Right lobe of liver (tissue), 6 donors: Measurements from ENCODE around the gene CWC27. TPM values are rescaled to one million over a fixed set of nuclear protein-coding genes. Genes with fewer than 3 reads are reported as not detected.

ENCODE experiments used
- ATAC-seq, 4 donors: fragments of 200-7000 bp; cut with Tn5 transposase; one replicate each; pipeline ENCODE4 v1.9.1; 2020; ENCODE audit warnings: mild to moderate bottlenecking in 4 of 4, moderate library complexity in 4 of 4
- DNase-seq, 3 donors: peaks; one replicate each; pipeline ENCODE4 v3.0.0-alpha.2; 2020
- H3K27ac ChIP-seq, 3 donors: fragments of 200-600 bp; one replicate each; pipeline ENCODE4 v1.8.0; 2022
- H3K27me3 ChIP-seq, 2 donors: fragments of 200-600 bp; one replicate each; pipeline ENCODE4 v1.8.0; 2022
- H3K36me3 ChIP-seq, 4 donors: fragments of 200-600 bp; sonication (generic) in 1 of 4; one replicate each; pipeline versions ENCODE4 v1.5.1 to v1.8.0; 2017 to 2022; ENCODE audit warnings: control low read depth in 1 of 4
- H3K4me1 ChIP-seq, 4 donors: fragments of 200-600 bp; sonication (generic) in 1 of 4; one replicate each; pipeline versions ENCODE4 v1.5.1 to v1.8.0; 2017 to 2022; ENCODE audit warnings: control low read depth in 1 of 4
- H3K4me3 ChIP-seq, 3 donors: fragments of 200-600 bp; one replicate each; pipeline ENCODE4 v1.8.0; 2022
- H3K9me3 ChIP-seq, 4 donors: fragments of 200-600 bp; sonication (generic) in 1 of 4; one replicate each; pipeline versions ENCODE4 v1.5.1 to v1.8.0; 2017 to 2022; ENCODE audit warnings: control low read depth in 1 of 4
- CTCF ChIP-seq, 4 donors: fragments of 200-600 bp in 3 of 4; fragments of 450-650 bp in 1 of 4; IDR thresholded peaks; one replicate each; pipeline versions ENCODE4 v1.5.1 to v1.8.0; 2016 to 2022; ENCODE audit warnings: antibody characterized with exemption in 4 of 4, mild to moderate bottlenecking in 2 of 4
- POLR2A ChIP-seq: fragments of 450-650 bp; IDR thresholded peaks from one replicate; pipeline ENCODE4 v1.6.1; 2017; ENCODE audit warnings: antibody characterized with exemption, mild to moderate bottlenecking
- WGBS: methylation state at CpG from one replicate; pipeline ENCODE4 v1.1.6; 2018; ENCODE audit warnings: low coverage, low lambda C conversion rate; ENCODE audit not compliant: insufficient coverage; ENCODE audit errors: missing lambda C conversion rate; 5-methylcytosine and 5-hydroxymethylcytosine counted together
- intact Hi-C, 2 donors: fragments of 100-400 bp; cut with DNase I; formaldehyde crosslinking; loops; one replicate each; pipeline versions ENCODE4 v1.11.2 to v1.14.1; 2022
- total RNA-seq, 6 experiments: library from RNA; depleted of rRNA in 2 of 6; stranded (reverse); fragments of >200 nt in 2 of 6; fragmentation: NEBNext Ultra II Directional in 3 of 6; extraction: Animal tissue kit (Norgen Biotek cat#: 25700) in 3 of 6; gene quantifications; one replicate each; pipeline versions ENCODE4 v1.1.0 to v1.2.4, GENCODE V29; 2016 to 2023
- donor health status: DM: no; HTN: yes; CAD: no.
- donor health status: DM: no; HTN: no; CAD: no.
- donor health status: DM: no; HTN: no; CAD: no.
- donor health status: DM: no; HTN: yes; CAD: no.
- donor health status: DM: no; HTN: yes; CAD: no.

CWC27 gene
- total RNA-seq, 6 experiments from 2014 or later, result 5.8 to 7.3 (median 6.8) TPM

- no peak for ATAC-seq
- 63% methylated on average over 2 of the region's 2 CpGs for WGBS
These were observed 209.8 kb downstream of the CWC27 start for GRCh38 chr5:64978546-64978945.

GRCh38 chr5:64979531-64979930, 210.8 kb downstream of the CWC27 start:
- 93% methylated on average over 3 of the region's 3 CpGs for WGBS
- intact Hi-C loops, result no loop called here
- TF ChIP-seq POLR2A, result no peak
- TF ChIP-seq CTCF (IDR thresholded peaks at IDR 0.05), result no peak
- no peak overlapping the region for H3K4me3 ChIP-seq
- no peaks in the 10 kb centered on the region for H3K36me3 ChIP-seq
- no peak overlapping the region for H3K27ac ChIP-seq
- H3K27me3 ChIP-seq, result no peaks in the 10 kb centered on the region
- H3K9me3 ChIP-seq, result no peaks in the 10 kb centered on the region
- H3K4me1 ChIP-seq, result no peaks in the 10 kb centered on the region
- DNase-seq (no peak), ATAC-seq (no peak)

More at GRCh38 chr5:64978546-64978945, 209.8 kb downstream of the CWC27 start:
- no peak overlapping the region for H3K4me3 ChIP-seq
- no peaks in the 10 kb centered on the region for H3K4me1 ChIP-seq
- intact Hi-C loops, result no loop called here
- H3K27ac ChIP-seq, result no peak overlapping the region
- DNase-seq, result no peak
- H3K9me3 ChIP-seq, result no peaks in the 10 kb centered on the region
- TF ChIP-seq CTCF (IDR thresholded peaks at IDR 0.05) (no peak), POLR2A (no peak)
- no peaks in the 10 kb centered on the region for H3K27me3 ChIP-seq
- H3K36me3 ChIP-seq, result no peaks in the 10 kb centered on the region

- ATAC-seq (no peak), DNase-seq (no peak)
- Histone ChIP-seq H3K9me3 (no peaks in the 10 kb centered on the region), H3K4me1 (no peaks in the 10 kb centered on the region), H3K27me3 (no peaks in the 10 kb centered on the region), H3K36me3 (no peaks in the 10 kb centered on the region), H3K27ac (no peak overlapping the region), H3K4me3 (no peak overlapping the region)
- intact Hi-C loops, result no loop called here
- WGBS, result 100% methylated on average over 1 of the region's 2 CpGs
- TF ChIP-seq CTCF (IDR thresholded peaks at IDR 0.05) (no peak), POLR2A (no peak)
These were observed 211.4 kb downstream of the CWC27 start for GRCh38 chr5:64980176-64980575.

GRCh38 chr5:64987768-64988167, 219.0 kb downstream of the CWC27 start:
- no peaks in the 10 kb centered on the region for H3K27me3 ChIP-seq
- no peaks in the 10 kb centered on the region for H3K4me1 ChIP-seq
- DNase-seq (no peak), ATAC-seq (no peak)
- H3K36me3 ChIP-seq, result no peaks in the 10 kb centered on the region
- WGBS, result 70% methylated on average over 1 of the region's 1 CpG
- TF ChIP-seq POLR2A, result no peak
- no peak for TF ChIP-seq CTCF (IDR thresholded peaks at IDR 0.05)
- no peak overlapping the region for H3K4me3 ChIP-seq
- no peak overlapping the region for H3K27ac ChIP-seq
- H3K9me3 ChIP-seq, result no peaks in the 10 kb centered on the region
- intact Hi-C loops, result no loop called here

GRCh38 chr5:65009207-65009606, 240.5 kb downstream of the CWC27 start:
- intact Hi-C loops, result no loop called here
- no peak for TF ChIP-seq POLR2A
- no peak for TF ChIP-seq CTCF (IDR thresholded peaks at IDR 0.05)
- no peak overlapping the region for H3K27ac ChIP-seq
- no peaks in the 10 kb centered on the region for H3K27me3 ChIP-seq
- DNase-seq (no peak), ATAC-seq (no peak)
- no peaks in the 10 kb centered on the region for H3K9me3 ChIP-seq
- no CpG with 5 or more reads among the region's 1 CpG for WGBS
- H3K36me3 ChIP-seq, result no peaks in the 10 kb centered on the region
- H3K4me3 ChIP-seq, result no peak overlapping the region
- H3K4me1 ChIP-seq, result peaks cover 0 to 11% (median 5%) of the 10 kb centered on the region in 4 donors
